Hematopoietic multipotent progenitor cell treated with erythropoietin and hydrocortisone succinate and interleukin-3 and kit ligand, for 6 days (in vitro differentiated cells): Measurements from ENCODE around the gene GRAPL.
"Not testable (repeated sequence)": the region's sequence is repeated elsewhere in the genome, so short reads cannot be mapped to it uniquely, and the experiment has no call there.

ENCODE experiments used
- DNase-seq: peaks from one replicate; pipeline ENCODE4 v3.0.0-alpha.2; 2015

GRAPL gene

DNA sequence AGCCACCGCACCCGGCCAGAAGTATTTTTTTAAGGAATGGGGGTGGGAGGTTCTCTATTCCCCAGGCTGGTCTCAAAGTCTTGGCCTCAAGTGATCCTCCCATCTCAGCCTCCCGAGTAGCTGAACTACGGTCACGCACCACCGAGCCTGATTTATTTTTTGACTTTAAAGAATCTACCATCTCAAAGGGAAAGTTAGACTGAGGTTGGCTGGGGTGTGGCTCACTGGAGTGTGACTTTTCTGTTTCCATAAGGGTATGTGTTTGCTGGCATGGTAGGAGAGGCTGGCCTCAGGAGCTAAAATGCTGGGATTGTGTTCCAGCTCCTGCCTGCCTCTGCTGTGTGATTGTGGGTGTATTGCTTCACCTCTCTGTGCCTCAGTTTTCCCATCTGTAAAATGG is 10.6 kb downstream of the GRAPL start:
- DNase-seq: not testable (repeated sequence)

DNA sequence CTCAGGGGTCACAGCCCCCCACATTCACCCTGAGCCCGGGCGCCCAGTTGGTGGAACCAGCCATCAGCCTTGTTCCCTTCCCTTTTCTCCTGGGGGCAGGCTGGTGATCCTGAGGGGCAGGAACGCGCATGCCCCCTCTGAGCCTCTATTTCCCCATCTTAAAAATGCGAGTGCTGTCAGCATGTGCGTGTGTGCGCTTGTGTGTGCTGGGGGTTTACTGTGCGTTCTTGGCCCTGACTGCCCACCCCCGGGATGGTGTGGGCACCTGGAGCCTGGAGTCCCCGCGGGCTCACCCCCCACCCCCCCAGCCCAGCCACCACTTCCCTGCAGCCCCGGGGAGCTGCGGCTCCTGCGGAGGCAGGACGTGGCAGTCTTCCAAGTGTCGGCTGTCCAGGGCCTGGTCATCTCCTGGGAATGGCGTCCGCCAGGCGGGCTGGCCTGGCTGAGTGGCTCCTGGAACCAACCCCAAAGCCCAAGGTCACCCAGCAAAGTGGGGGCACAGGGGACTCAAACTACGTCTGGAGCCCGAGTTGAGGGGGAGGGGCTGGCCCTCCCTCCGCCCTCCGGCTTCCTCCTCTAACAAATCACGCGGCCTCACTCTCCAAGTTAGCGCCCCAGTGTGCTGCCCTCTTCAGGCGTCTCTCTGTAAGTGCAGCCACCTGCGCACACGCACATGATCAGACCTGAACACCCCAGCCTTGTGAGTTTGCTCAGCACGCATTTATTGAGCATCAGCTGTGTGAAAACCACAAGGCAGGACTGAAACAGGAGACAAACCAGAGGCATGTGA is 14.2 kb downstream of the GRAPL start:
- not testable (repeated sequence) for DNase-seq

DNA sequence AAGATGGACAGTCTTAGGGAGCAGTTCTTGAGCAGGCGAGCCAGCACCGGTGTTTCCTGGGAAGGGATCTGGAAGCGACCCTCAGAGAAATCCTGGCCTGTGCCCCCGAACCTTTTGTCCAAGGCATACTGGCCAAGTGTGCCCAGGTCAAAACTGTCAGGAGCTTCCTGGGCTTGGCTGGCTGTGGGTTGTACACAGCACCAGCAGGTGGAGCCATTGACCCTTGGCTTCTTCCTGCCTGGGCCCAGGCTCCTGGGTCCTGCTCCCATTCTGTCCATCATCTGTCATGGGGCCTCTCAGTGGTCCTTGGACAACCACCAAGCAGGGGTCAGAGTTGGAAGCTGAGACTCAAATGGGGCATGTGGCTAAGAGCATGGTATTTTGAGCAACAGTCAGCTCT is 15.0 kb downstream of the GRAPL start:
- not testable (repeated sequence) for DNase-seq

DNA sequence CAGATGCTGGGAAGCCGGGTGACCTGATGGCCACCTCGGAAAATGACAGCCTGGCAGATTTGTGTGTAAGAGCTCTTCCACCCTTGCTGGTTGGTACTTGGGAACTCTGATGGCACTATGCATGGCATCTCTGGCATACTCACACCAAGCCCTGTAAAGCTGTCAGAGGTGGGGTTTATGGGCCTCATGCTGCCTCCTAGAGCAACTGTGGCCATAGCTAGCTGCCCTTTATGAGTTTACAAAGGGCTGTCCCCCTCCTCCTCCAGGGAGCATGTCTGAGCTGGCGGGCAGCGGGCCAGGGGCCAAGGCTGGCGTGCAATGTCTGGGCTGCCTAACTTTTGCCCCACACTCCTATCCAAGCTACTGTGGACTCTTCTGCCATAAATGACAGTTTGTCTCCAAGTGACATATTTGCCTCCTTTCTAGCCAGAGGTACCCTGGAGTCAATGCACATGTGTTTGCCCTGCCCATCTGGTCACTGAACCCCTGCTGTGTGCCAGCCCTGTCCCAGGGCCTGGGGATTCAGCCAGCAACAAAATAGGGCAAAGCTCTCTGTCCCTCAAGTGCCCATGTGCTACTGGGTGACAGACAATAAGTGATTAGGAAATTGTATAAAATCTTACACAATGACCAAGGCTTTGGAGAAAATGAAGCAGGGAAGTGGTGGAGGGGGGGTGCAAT is 15.8 kb downstream of the GRAPL start:
- not testable (repeated sequence) for DNase-seq

DNA sequence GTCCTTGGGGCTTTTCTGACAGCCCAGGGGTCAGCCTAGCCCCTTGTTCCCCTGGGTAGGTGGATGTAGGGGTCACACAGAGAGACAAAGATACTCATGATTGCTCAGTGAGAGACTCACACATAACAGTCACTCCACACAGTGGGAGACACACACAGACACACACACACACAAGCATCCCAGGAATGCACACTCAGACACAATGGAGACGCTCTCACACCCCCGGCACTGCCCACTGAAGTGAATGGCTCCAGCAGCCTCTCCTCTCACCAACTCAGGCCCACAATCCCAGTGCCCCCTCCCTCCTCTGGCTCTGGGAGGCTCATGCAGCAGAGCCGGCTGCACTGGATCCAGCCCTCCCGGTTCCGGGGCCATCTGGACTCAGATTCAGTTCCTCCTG is 17.0 kb downstream of the GRAPL start:
- not testable (repeated sequence) for DNase-seq

DNA sequence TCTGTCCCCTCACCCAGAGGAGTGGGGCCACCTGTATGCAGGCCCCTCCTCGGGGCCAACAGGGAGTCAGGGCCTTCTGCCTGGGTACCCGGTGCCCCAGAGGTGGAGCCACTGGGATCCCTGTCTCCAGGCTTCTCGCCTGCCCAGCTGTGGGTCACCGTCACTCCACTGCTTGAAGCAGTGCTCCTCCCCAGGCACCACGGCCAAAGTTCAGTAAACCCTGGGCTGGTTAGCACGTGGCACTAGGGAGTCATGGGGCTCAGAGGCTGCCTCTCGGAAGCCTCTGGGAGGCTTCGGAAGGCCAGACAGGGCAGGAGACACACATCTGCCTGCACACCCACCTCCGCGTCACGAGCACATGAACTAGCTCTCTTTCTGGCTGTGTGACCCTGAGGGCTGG is 18.1 kb downstream of the GRAPL start:
- not testable (repeated sequence) for DNase-seq

DNA sequence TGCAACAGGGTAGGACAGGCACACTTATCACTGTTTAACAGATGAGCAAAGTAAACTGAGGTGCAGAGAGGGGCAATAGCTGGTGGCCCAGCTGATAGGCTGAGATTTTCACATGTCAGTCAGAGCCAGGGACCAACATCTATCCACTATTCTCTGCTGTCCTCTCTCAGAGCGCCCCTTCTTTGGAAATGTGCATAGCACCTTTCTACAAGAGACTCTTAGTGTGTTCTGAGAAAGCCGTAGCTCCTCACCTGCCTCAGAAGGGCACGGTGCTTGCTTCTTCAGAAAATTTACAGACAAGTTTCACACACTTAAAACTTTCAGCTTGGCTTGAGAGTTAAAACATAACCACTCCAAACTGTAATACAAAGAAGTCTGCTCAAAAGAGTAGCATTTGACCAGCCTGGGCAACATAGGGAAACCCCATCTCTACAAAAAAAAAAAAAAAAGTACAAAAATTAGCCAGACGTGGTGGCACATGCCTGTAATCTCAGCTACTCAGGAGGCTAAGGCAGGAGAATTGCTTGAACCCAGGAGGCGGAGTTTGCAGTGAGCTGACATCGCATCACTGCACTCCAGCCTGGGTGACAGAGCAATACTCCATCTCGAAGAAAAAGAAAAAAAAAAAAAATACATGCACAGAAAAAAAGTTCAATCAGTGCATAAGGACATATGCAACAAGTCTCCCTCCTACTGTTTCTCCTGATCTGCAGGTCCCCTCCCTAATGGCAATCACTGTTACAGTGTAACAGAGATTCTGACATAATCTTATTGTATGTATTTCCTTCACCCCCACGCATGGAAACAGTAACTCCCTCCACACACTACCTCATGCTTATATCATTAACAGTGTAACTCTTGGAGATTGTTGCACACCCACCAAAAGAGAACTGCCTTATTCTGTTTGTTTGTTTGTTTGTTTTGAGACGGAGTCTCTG is 23.6 kb downstream of the GRAPL start:
- not testable (repeated sequence) for DNase-seq

DNA sequence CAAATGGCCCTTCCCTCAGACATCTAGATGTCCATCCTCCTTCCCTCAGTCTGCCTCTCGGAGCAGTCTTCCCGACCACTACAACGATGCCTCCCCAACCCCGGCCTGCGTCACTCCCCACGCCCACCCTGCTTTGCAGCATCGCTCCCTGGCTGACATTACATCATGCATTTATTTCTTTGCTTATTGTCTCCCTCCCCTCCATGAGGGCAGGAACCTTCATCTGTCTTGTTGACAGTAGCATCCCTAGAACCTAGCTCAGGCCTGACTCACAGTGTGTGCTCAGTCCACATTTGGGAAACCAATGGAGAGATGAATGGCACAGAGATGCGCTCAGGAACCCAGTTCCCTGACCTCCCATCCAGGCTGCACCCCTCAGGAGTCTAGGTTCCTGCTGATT is 30.2 kb downstream of the GRAPL start:
- DNase-seq: not testable (repeated sequence)

DNA sequence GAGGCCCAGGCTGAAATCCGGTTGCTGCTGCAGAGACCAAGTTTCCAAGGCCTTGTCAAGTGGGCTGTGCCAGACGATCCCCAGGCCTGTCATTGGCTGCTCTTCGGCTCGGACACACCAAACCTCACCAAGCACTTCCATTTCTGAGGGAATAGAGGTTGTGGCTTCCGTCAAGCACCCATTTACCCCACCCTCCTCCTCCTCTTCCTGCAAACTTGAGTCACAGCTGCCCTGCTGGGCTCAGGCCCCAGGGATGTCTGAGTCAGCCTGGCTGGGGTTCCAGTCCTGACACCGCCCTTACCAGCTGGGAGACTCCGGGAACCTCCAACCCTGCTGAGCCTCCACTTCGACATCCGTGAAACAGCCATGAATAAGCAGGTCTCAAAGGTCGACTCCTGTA is 31.1 kb downstream of the GRAPL start:
- DNase-seq: not testable (repeated sequence)

DNA sequence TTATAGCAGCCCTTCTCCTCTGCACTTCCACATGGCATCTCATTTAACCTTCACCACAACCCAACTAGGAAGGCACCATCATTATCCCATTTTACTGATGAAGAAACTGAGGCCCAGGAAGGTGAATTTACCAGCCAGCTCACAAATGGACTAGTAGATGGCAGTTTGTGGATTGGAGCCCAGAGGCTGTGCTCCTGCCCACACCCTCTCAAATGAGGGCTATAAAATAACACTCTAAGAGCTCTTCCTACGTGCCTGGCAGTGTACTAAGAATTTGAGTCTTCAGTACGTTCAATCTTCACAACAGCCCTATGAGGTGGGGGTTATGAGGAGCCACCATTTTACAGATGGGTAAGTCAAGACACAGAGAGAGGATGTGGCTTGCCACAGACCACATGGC is 31.5 kb downstream of the GRAPL start:
- DNase-seq: not testable (repeated sequence)

DNA sequence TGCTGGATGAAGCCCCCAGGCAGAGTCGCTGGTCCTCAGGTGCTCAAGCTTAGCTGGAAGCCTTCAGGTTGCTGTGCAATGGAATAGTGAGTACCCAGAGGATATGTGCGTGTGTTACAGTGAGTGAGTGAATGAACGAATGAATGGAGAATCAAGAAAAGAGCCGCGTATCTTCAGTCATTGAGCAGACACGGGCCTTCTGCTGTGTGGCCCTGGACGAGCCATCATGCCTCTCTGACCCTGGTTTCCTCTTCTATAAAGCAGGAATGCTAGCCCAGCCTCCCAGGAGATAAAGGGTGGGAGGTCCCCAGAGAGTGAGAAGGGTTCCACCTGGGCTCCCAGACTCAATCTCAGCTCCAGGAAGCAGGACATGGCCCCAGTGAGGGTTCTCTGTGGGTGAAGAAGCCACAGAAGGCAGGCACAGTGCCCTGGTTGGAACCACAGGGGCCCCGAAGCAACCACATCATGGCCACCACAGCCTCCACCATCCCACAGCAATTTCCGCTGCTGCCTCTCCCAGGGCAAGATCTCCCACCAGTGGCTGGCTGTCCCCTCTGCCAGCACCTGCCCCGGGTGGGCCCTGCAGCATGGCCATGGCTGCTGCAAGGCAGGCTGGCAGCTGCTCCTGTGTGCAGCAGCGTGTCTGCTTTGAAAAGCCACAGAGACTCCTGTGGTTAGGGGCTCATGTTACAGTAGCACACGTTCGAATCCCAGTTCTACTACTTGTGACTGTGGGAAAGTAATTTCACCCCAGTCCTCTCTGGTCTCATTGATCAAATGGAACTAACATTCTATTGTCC is 34.1 kb downstream of the GRAPL start:
- DNase-seq: not testable (repeated sequence)

DNA sequence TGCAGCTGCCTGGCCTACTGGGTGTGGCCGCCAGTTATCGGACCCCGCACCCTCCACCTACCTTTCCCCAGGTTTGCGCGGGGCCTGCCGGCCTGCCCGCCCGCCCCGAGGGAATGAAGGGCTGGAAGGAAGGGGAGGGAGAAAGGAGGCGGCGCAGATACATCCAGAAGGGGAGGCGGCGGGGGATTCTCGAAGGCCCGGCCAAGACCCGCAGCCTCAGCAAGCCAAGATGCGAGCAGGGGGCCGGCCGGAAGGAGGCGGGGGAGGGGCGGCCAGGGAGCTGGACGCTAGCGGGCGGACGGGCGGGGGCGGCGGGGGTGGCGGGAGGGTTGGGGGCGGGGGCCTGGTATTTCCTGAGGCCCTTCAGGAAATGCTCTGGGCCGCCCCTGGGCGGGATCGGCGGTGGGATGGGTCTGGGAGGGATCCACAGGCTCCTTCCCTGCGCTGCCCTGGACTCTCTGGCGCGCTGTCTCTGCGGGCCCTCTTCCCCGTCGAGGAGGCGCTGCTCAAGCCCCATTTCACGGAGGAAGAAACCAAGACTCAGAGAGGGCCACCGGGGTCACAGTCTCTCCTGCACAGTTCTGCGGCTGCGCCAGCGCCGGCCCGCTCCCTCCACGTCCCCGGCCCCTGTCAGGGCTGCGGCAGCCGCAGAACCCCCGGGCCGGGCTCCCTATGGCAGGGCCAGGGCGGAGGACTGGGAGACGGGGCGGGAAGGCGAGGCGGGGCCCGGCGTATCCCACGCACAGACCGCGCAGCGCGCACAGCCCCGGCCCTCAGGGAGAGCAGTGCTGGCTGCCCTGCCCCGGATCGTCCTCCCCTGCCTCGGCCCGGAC is 35.2 kb downstream of the GRAPL start:
- not testable (repeated sequence) for DNase-seq

DNA sequence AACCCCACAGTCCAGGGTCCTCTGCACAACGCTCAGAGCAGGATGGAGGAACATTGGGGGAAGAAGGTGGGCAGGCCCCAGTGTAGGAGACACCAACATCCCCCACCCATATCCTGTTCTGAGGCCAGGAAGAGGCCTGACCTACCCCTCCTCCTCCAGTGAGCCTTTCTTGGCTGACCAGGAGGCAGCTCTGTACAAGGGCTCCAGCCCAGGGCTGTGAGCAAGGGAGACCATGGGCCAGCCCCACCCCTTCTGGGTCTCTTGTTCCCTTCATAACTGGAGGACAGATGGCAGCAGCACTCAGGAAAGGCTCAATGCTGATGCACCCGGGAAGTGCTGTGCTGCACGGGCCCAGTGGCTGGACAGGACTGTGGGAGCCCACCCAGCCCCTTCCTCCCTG is 47.0 kb downstream of the GRAPL start:
- DNase-seq: not testable (repeated sequence)

DNA sequence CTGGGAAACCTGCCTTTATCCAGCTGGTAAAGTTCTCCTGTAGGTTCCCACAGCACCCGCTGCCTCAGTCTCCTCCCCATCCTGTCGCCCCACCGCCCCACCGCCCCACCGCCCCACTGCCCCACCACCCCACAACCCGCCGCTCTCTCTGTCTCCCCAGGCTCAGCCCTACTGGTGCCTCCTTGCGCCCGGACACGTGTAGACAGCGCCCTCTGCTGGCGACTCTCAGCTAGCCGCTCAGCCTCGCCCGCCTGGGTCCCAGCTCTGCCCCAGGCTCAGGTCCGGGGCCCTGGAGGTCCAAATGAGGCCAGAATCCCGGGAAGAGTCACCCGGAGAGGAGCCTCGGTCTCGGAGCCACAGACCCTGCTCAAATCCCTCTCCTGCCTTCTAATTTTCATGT is 48.0 kb downstream of the GRAPL start:
- DNase-seq: not testable (repeated sequence)

DNA sequence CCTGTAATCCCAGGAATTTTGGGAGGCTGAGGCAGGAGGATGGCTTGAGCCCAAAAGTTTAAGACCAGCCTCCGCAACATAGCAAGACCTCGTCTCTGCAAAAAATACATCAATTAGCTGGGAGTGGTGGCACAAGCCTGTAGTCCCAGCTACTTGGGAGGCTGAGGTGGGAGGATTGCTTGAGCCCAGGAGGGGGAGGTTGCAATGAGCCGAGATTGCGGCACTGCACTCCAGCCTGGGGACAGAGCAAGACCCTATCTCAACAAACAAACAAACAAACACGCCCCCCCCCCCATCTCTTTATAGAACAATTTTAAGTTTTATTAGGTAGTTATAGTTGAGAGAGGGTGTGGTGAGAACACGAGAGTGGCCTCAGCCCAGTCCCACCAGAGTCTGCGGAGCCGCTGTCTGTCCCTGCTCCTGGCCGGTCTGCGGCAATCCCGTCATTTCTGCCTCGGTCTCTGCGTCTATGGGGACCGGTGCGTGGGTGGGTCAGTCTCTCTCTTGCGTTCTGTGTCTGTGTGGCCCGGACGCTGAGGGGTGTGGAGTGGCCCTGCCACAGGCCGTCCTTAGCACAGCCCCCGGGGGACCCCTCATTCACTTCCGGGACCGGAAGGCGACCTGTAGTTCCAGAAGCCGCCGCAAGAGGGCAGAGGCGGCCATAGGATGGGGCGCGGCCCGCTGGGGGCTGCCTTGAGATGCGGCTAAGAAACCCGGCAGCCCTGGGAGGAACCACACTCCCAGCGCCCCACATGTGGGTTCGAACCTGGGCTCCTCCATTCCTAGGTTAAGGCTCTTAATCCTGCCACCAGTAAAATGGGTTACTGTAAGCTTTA is 53.9 kb downstream of the GRAPL start:
- not testable (repeated sequence) for DNase-seq

DNA sequence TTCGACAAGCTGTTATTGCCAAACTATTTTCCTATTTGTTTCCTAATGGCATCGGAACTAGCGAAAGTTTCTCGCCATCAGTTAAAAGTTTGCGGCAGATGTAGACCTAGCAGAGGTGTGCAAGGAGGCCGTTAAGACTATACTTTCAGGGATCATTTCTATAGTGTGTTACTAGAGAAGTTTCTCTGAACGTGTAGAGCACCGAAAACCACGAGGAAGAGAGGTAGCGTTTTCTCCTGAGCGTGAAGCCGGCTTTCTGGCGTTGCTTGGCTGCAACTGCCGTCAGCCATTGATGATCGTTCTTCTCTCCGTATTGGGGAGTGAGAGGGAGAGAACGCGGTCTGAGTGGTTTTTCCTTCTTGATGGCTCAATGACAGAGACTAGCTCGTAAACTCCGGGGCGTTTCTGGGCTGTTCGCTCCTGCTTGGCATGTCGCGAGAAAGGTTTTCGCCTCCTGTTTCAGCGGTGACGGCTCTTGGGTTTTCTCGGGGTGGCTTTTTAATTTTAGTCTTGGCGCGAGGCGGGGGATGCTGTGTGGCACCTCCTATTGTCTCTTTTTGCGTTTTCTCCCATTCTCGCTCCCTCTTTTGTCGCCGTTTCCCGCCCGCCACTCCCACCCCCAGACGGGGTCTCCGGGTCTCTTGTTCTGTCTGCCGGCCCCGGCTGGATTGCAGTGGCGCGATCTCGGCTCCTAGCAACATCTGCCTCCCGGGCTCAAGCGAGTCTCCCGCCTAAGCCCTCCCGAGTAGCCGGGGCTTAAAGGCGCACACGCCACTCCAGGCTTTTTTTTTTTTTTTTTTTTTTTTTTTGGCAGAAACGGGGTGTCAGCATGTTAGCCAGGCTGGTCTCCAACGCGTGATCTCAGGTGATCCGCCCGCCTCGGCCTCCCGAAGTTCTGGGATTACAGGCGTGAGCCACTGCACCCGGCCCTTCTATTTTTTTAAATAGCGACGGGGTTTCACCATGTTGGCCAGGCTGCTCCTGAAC is 60.8 kb downstream of the GRAPL start:
- DNase-seq: not testable (repeated sequence)

DNA sequence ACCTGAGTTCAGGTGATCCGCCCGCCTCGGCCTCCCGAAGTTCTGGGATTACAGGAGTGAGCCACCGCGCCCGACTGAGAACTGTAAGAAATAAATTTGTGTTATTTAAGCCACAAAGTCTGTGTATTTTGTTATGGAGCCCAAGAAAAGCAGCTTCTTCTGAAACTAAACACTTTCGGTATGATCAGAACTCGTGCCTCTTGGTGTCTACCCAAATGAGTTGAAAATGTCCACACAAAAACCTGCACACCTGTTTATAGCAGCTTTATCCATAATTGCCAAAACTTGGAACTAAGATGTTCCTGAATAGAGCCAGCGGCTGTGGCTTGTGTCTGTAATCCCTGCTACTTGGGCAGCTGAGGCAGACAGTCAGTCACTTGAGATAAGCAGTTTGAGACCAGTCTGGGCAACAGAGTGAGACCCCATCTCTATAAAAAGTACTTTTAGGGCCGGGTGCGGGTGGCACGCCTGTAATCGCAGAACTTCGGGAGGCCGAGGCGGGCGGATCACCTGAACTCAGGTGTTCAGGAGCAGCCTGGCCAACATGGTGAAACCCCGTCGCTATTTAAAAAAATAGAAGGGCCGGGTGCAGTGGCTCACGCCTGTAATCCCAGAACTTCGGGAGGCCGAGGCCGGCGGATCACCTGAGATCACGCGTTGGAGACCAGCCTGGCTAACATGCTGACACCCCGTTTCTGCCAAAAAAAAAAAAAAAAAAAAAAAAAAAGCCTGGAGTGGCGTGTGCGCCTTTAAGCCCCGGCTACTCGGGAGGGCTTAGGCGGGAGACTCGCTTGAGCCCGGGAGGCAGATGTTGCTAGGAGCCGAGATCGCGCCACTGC is 61.7 kb downstream of the GRAPL start:
- DNase-seq: not testable (repeated sequence)

DNA sequence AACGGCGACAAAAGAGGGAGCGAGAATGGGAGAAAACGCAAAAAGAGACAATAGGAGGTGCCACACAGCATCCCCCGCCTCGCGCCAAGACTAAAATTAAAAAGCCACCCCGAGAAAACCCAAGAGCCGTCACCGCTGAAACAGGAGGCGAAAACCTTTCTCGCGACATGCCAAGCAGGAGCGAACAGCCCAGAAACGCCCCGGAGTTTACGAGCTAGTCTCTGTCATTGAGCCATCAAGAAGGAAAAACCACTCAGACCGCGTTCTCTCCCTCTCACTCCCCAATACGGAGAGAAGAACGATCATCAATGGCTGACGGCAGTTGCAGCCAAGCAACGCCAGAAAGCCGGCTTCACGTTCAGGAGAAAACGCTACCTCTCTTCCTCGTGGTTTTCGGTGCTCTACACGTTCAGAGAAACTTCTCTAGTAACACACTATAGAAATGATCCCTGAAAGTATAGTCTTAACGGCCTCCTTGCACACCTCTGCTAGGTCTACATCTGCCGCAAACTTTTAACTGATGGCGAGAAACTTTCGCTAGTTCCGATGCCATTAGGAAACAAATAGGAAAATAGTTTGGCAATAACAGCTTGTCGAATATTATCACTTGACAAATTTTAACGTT is 62.5 kb downstream of the GRAPL start:
- not testable (repeated sequence) for DNase-seq
